Loucy (cell line): ENCODE results near the gene SLC22A23.

Experiments
- CTCF ChIP-seq: fragments of 200-600 bp; sonication (generic); conservative IDR thresholded peaks from 2 replicates; pipeline ENCODE4 v1.5.1; 2014; ENCODE audit warnings: mild to moderate bottlenecking, antibody characterized with exemption, low read length
- EZH2phosphoT487 ChIP-seq: fragments of 200-600 bp; IDR thresholded peaks from 2 replicates; pipeline ENCODE4 v1.6.1; 2018; ENCODE audit warnings: antibody characterized with exemption, mild to moderate bottlenecking, moderate library complexity, borderline replicate concordance

GRCh38 chr6:3450888-3451287 is 6.0 kb downstream of the SLC22A23 start:
- no peak for TF ChIP-seq CTCF
- no peak for TF ChIP-seq EZH2phosphoT487
